GM21360 (cell line): ENCODE data around the gene PLEKHH3.

Source experiments
- ATAC-seq: cut with Tn5 transposase; IDR thresholded peaks from one replicate; pipeline ENCODE4 v1.9.1; 2021; ENCODE audit warnings: mild to moderate bottlenecking, moderate library complexity; ENCODE audit not compliant: unreplicated experiment

Gene PLEKHH3

GRCh38 chr17:42676424-42677011 lies at the start of gene PLEKHH3:
Gene PLEKHH3 (minus strand): TSS chr17:42676994. CDS start chr17:42676563, 431 bp downstream.
- ATAC-seq, result peak; percentile 1

GRCh38 chr17:42725143-42725542 lies 48.3 kb upstream of the PLEKHH3 start:
- no peak for ATAC-seq

- no peak for ATAC-seq
These were observed 46.8 kb upstream of the PLEKHH3 start for GRCh38 chr17:42723636-42724035.

GRCh38 chr17:42720996-42721583 lies 44.3 kb upstream of the PLEKHH3 start:
- ATAC-seq, result no peak

GRCh38 chr17:42709561-42709960 lies 32.8 kb upstream of the PLEKHH3 start:
- ATAC-seq, result no peak

GRCh38 chr17:42708588-42708987 lies 31.8 kb upstream of the PLEKHH3 start:
- no peak for ATAC-seq

GRCh38 chr17:42706732-42707131 lies 29.9 kb upstream of the PLEKHH3 start:
- ATAC-seq, result no peak

- peak; percentile 71 for ATAC-seq
These were observed 28.2 kb upstream of the PLEKHH3 start for GRCh38 chr17:42704837-42705494.

- no peak for ATAC-seq
These were observed 27.7 kb upstream of the PLEKHH3 start for GRCh38 chr17:42704490-42704836.

GRCh38 chr17:42702446-42702845 lies 25.7 kb upstream of the PLEKHH3 start:
- ATAC-seq, result no peak

- no peak for ATAC-seq
These were observed 23.9 kb upstream of the PLEKHH3 start for GRCh38 chr17:42700586-42701289.

- no peak for ATAC-seq
These were observed 22.6 kb upstream of the PLEKHH3 start for GRCh38 chr17:42699415-42699740.

GRCh38 chr17:42698736-42699414 lies 22.1 kb upstream of the PLEKHH3 start:
- no peak for ATAC-seq

GRCh38 chr17:42697108-42697811 lies 20.5 kb upstream of the PLEKHH3 start:
- ATAC-seq, result no peak

GRCh38 chr17:42695500-42695899 lies 18.7 kb upstream of the PLEKHH3 start:
- no peak for ATAC-seq

- no peak for ATAC-seq
These were observed 17.7 kb upstream of the PLEKHH3 start for GRCh38 chr17:42694524-42694923.

- ATAC-seq, result no peak
These were observed 15.7 kb upstream of the PLEKHH3 start for GRCh38 chr17:42692489-42692888.

GRCh38 chr17:42691021-42691545 lies 14.3 kb upstream of the PLEKHH3 start:
- no peak for ATAC-seq

- no peak for ATAC-seq
These were observed 13.8 kb upstream of the PLEKHH3 start for GRCh38 chr17:42690596-42690995.

- no peak for ATAC-seq
These were observed 11.0 kb upstream of the PLEKHH3 start for GRCh38 chr17:42687707-42688320.
